Heart left ventricle (tissue), 13 donors: ENCODE data around the gene KANK3.

Experiments
- POLR2A ChIP-seq, 2 donors: fragments of 450-650 bp; IDR thresholded peaks; one replicate each; pipeline ENCODE4 v1.6.1; 2017; ENCODE audit warnings: antibody characterized with exemption in 2 of 2, mild to moderate bottlenecking in 2 of 2, moderate library complexity in 2 of 2
- TF ChIP-seq, protein P1 (sequence below), 12 donors: fragments of 200-600 bp; sonication (generic) in 4 of 12; IDR thresholded peaks; one replicate each; pipeline versions ENCODE4 v1.5.0 to v1.8.0; 2018 to 2022; ENCODE audit warnings: antibody characterized with exemption in 12 of 12, mild to moderate bottlenecking in 5 of 12
- donor health status: ischemic (EF 13 %, LVEDD 7.1; RV severe dilation, severe dysfunction).
- donor health status: DM: no; HTN: yes; CAD: no.
- donor health status: DM: no; HTN: no; CAD: no.
- donor health status: ischemic (EF 25% LVEDD 6.9; RV normal size, moderate dysfunction).
- donor health status: ischemic (EF 25% LVEDD 5.7; RV mildly dilated, moderate dysfunction).
- donor health status: ischemic (EF 35%, LVEDD 5.7; RV mildly dilated, moderate dysfunction).
- donor health status: nonischemic (EF 11% LVEDD 7.7; RV severe dilation, severe dysfunction).
- donor health status: DM: yes; HTN: yes; CAD: no.
- donor health status: PGD.
- donor health status: ischemic (EF 29% LVEDD 5.4; RV normal size, mild dysfunction).
- donor health status: nonischemic (EF 23%, LVEDD 6.1; RV moderate dilation, normal function).

DNA sequence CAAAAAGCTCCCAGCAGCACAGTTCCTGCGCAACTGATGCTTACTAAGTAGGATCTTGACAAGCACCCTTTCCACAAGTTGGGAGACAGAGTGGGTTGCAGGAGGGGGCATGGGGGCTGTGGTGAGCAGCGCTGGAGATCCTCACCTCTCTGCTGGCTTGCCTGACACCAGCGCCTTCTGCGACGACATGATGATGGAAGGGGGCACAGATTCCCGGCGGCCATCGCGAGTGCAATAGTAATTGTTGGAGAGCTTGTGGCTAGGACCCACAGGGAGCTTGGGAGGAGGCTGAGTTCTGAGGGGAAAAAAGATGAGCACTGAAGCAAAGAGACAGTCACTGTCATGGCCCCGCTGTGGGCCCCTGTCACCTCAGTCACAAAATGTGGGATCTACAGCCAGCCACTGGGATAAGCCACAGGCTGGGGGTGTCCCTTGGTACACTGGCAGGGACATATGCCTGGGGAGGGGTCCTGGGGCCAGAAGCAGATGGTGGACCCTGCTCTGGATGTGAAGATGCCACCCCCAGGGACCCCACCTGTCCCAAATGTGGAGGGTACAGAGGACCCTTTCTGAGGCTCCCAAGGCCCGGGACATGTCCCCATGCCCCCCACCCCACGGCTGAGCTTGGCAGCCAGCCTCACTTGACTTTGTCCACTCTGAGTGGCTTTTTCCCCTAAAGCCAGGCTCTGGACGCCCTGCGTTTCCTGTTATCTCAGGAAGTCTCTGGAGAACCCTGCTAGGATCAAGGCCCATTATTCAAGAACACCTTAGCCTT lies 26.5 kb downstream of the KANK3 start:
- TF ChIP-seq, protein P1, sequence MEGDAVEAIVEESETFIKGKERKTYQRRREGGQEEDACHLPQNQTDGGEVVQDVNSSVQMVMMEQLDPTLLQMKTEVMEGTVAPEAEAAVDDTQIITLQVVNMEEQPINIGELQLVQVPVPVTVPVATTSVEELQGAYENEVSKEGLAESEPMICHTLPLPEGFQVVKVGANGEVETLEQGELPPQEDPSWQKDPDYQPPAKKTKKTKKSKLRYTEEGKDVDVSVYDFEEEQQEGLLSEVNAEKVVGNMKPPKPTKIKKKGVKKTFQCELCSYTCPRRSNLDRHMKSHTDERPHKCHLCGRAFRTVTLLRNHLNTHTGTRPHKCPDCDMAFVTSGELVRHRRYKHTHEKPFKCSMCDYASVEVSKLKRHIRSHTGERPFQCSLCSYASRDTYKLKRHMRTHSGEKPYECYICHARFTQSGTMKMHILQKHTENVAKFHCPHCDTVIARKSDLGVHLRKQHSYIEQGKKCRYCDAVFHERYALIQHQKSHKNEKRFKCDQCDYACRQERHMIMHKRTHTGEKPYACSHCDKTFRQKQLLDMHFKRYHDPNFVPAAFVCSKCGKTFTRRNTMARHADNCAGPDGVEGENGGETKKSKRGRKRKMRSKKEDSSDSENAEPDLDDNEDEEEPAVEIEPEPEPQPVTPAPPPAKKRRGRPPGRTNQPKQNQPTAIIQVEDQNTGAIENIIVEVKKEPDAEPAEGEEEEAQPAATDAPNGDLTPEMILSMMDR (IDR thresholded peaks at IDR 0.05), result no peak
- TF ChIP-seq POLR2A (IDR thresholded peaks at IDR 0.05), result no peak
